DOHH2 (cell line): ENCODE results near the gene SLC17A8.

Experiments used
- H3F3A ChIP-seq: fragments of 200-600 bp; sonication (generic), shearing (Covaris generic); 2 replicates; pipeline ENCODE4 v1.6.0; 2016; ENCODE audit warnings: antibody characterized with exemption, mild to moderate bottlenecking; ENCODE audit not compliant: control insufficient read depth, insufficient read depth
- H3K27ac ChIP-seq: fragments of 200-600 bp; sonication (generic); 2 replicates; pipeline ENCODE4 v1.5.1; 2014; ENCODE audit warnings: low read depth, mild to moderate bottlenecking, low read length, moderate library complexity
- H3K27me3 ChIP-seq: fragments of 200-600 bp; sonication (generic); 2 replicates; pipeline ENCODE4 v1.6.1; 2014; ENCODE audit warnings: mild to moderate bottlenecking, low read length, mixed read lengths; ENCODE audit not compliant: control insufficient read depth
- H3K36me3 ChIP-seq: fragments of 200-600 bp; sonication (generic); 2 replicates; pipeline ENCODE4 v1.6.1; 2014; ENCODE audit warnings: mild to moderate bottlenecking, low read length, moderate library complexity, mixed read lengths; ENCODE audit not compliant: control insufficient read depth
- H3K4me1 ChIP-seq: fragments of 200-600 bp; sonication (generic); 2 replicates; pipeline ENCODE4 v1.6.1; 2014; ENCODE audit warnings: mild to moderate bottlenecking, low read length, mixed read lengths; ENCODE audit not compliant: control insufficient read depth
- H3K4me2 ChIP-seq: fragments of 200-600 bp; sonication (generic); 2 replicates; pipeline ENCODE4 v1.6.0; 2014; ENCODE audit warnings: mild to moderate bottlenecking, low read length, moderate library complexity
- H3K4me3 ChIP-seq: fragments of 200-600 bp; sonication (generic); 2 replicates; pipeline ENCODE4 v1.5.1; 2014; ENCODE audit warnings: mild to moderate bottlenecking, low read length, mixed read lengths
- H3K79me2 ChIP-seq: fragments of 200-600 bp; sonication (generic); 2 replicates; pipeline ENCODE4 v1.6.1; 2014; ENCODE audit warnings: mild to moderate bottlenecking, low read length, mixed read lengths; ENCODE audit not compliant: control insufficient read depth
- H3K9me2 ChIP-seq: fragments of 200-600 bp; sonication (generic); replicated peaks from 2 replicates; pipeline ENCODE4 v1.6.1; 2014; ENCODE audit warnings: mild to moderate bottlenecking, low read length, mixed read lengths; ENCODE audit not compliant: control insufficient read depth
- H3K9me3 ChIP-seq: fragments of 200-600 bp; sonication (generic); 2 replicates; pipeline ENCODE4 v1.6.1; 2014; ENCODE audit warnings: antibody characterized with exemption, low read length, mixed read lengths; ENCODE audit not compliant: control insufficient read depth, insufficient read depth
- H4K20me1 ChIP-seq: fragments of 200-600 bp; sonication (generic); 2 replicates; pipeline ENCODE4 v1.6.0; 2014; ENCODE audit warnings: low read depth, mild to moderate bottlenecking, antibody characterized with exemption, low read length, moderate library complexity; ENCODE audit not compliant: control insufficient read depth, insufficient read depth
- CTCF ChIP-seq: fragments of 200-600 bp; sonication (generic); IDR thresholded peaks from one replicate; pipeline ENCODE4 v1.5.1; 2014; ENCODE audit warnings: antibody characterized with exemption, mild to moderate bottlenecking, low read depth, low read length; ENCODE audit not compliant: poor library complexity, severe bottlenecking
- EZH2phosphoT487 ChIP-seq: fragments of 200-600 bp; sonication (generic); IDR thresholded peaks from 2 replicates; pipeline ENCODE4 v1.6.1; 2017; ENCODE audit warnings: borderline replicate concordance, mild to moderate bottlenecking, antibody characterized with exemption, low read length, moderate library complexity, mixed read lengths

Gene SLC17A8

GRCh38 chr12:100401660-100402059, 44.8 kb downstream of the SLC17A8 start:
- no peaks in the 10 kb centered on the region for H3F3A ChIP-seq

GRCh38 chr12:100402763-100403162, 45.9 kb downstream of the SLC17A8 start:
- Histone ChIP-seq H3K27ac (no peak overlapping the region), H3F3A (no peaks in the 10 kb centered on the region), H3K4me3 (no peak overlapping the region), H3K9me3 (no peaks in the 10 kb centered on the region), H3K4me2 (no peak overlapping the region), H3K36me3 (no peaks in the 10 kb centered on the region), H3K27me3 (no peaks in the 10 kb centered on the region), H3K79me2 (no peaks in the 10 kb centered on the region), H3K4me1 (no peaks in the 10 kb centered on the region), H3K9me2 (no peaks in the 10 kb centered on the region), H4K20me1 (no peaks in the 10 kb centered on the region)
- TF ChIP-seq EZH2phosphoT487 (no peak), CTCF (no peak)

More at GRCh38 chr12:100401660-100402059, 44.8 kb downstream of the SLC17A8 start:
- Histone ChIP-seq H3K27ac (no peak overlapping the region), H3K4me1 (no peaks in the 10 kb centered on the region), H3K36me3 (no peaks in the 10 kb centered on the region), H3K79me2 (no peaks in the 10 kb centered on the region), H3K4me3 (no peak overlapping the region), H3K27me3 (no peaks in the 10 kb centered on the region), H3K9me2 (no peaks in the 10 kb centered on the region), H3K4me2 (no peak overlapping the region), H3K9me3 (no peaks in the 10 kb centered on the region), H4K20me1 (no peaks in the 10 kb centered on the region)
- TF ChIP-seq EZH2phosphoT487 (no peak), CTCF (no peak)

GRCh38 chr12:100403446-100403845, 46.6 kb downstream of the SLC17A8 start:
- Histone ChIP-seq H3K4me1 (no peaks in the 10 kb centered on the region), H3K4me3 (no peak overlapping the region), H3K9me2 (no peaks in the 10 kb centered on the region), H3K36me3 (no peaks in the 10 kb centered on the region), H3F3A (no peaks in the 10 kb centered on the region), H3K9me3 (no peaks in the 10 kb centered on the region), H3K27me3 (no peaks in the 10 kb centered on the region), H3K27ac (no peak overlapping the region), H4K20me1 (no peaks in the 10 kb centered on the region), H3K79me2 (no peaks in the 10 kb centered on the region), H3K4me2 (no peak overlapping the region)
- TF ChIP-seq EZH2phosphoT487, result no peak
- TF ChIP-seq CTCF, result no peak
